Activated B cell treated with CpG ODN at 0.5 μM for 24 hours (primary cell): ENCODE data around the gene SCNN1A. TPM values are rescaled to one million over a fixed set of nuclear protein-coding genes. Genes with fewer than 3 reads are reported as not detected.

Experiments
- ATAC-seq: fragments of 200-7000 bp; cut with Tn5 transposase; one replicate; pipeline ENCODE4 v1.10.0; 2021; ENCODE audit warnings: low read depth, mild to moderate bottlenecking, moderate library complexity
- CTCF ChIA-PET: fragments of 350-600 bp; sonication (Branson Sonifier 250); formaldehyde crosslinking; loops from one replicate; lab custom pipeline; 2021; ENCODE audit warnings: antibody characterized with exemption; lab: Charles Lee
- POLR2A ChIA-PET: fragments of 350-600 bp; sonication (Branson Sonifier 250); formaldehyde crosslinking; loops from one replicate; lab custom pipeline; 2021; ENCODE audit warnings: antibody characterized with exemption; lab: Charles Lee
- DNase-seq: peaks from one replicate; pipeline ENCODE4 v3.0.0; 2022
- H3K27ac Mint-ChIP-seq: one replicate; pipeline ENCODE4 v1.8.0; 2020; ENCODE audit warnings: mixed read lengths
- H3K27me3 Mint-ChIP-seq: one replicate; pipeline ENCODE4 v1.8.0; 2021; ENCODE audit warnings: mixed read lengths
- H3K36me3 Mint-ChIP-seq: one replicate; pipeline ENCODE4 v1.8.0; 2021; ENCODE audit warnings: low read depth, mixed read lengths
- H3K4me1 Mint-ChIP-seq: one replicate; pipeline ENCODE4 v1.8.0; 2021; ENCODE audit warnings: mixed read lengths
- H3K4me3 Mint-ChIP-seq: one replicate; pipeline ENCODE4 v1.8.0; 2020; ENCODE audit warnings: mild to moderate bottlenecking, mixed read lengths
- H3K9me3 Mint-ChIP-seq: one replicate; pipeline ENCODE4 v1.8.0; 2020; ENCODE audit warnings: mixed read lengths
- CTCF ChIP-seq: fragments of 200-600 bp; IDR thresholded peaks from one replicate; pipeline ENCODE4 v1.8.0; 2022; ENCODE audit warnings: antibody characterized with exemption, mild to moderate bottlenecking
- intact Hi-C: fragments of 100-400 bp; cut with micrococcal nuclease; formaldehyde crosslinking; loops from one replicate; pipeline ENCODE4 v1.15.1; 2024
- total RNA-seq: library from RNA; stranded (reverse); gene quantifications from 2 replicates; pipeline ENCODE4 v1.2.3, GENCODE V29; 2022

SCNN1A gene
- total RNA-seq, 1 donor from 2014 or later = not detected

GRCh38 chr12:6302621-6303020, 72.7 kb downstream of the SCNN1A start:
- POLR2A ChIA-PET = no interaction called here
- peaks cover 51% of the 10 kb centered on the region for H3K27me3 Mint-ChIP-seq
- peaks cover 16% of the 10 kb centered on the region for H3K4me1 Mint-ChIP-seq
- no peak for ATAC-seq
- no peak overlapping the region for H3K27ac Mint-ChIP-seq
- no peak overlapping the region for H3K4me3 Mint-ChIP-seq
- CTCF ChIA-PET = interaction anchor here (1.2 kb wide), 1 partner anchor 23 kb away, joined by 3 read pairs; no protein-coding TSS in a partner anchor
- H3K9me3 Mint-ChIP-seq = no peaks in the 10 kb centered on the region
- no peaks in the 10 kb centered on the region for H3K36me3 Mint-ChIP-seq
- TF ChIP-seq CTCF = no peak
- intact Hi-C loops = no loop called here
- DNase-seq = no peak

- Mint-ChIP-seq H3K36me3 (no peaks in the 10 kb centered on the region), H3K27ac (no peak overlapping the region), H3K9me3 (no peaks in the 10 kb centered on the region), H3K27me3 (peaks cover 52% of the 10 kb centered on the region), H3K4me1 (peaks cover 16% of the 10 kb centered on the region), H3K4me3 (no peak overlapping the region)
- ATAC-seq (no peak), DNase-seq (no peak)
- ChIA-PET POLR2A (interaction anchor here (0.7 kb wide), 1 partner anchor 24 kb away, joined by 5 read pairs; no protein-coding TSS in a partner anchor), CTCF (interaction anchor here (1.2 kb wide), 1 partner anchor 23 kb away, joined by 3 read pairs; no protein-coding TSS in a partner anchor)
- intact Hi-C loops = no loop called here
- TF ChIP-seq CTCF = no peak
These were observed 73.6 kb downstream of the SCNN1A start for GRCh38 chr12:6301721-6302120.

GRCh38 chr12:6297170-6297569, 78.2 kb downstream of the SCNN1A start:
- peaks cover 44% of the 10 kb centered on the region for H3K27me3 Mint-ChIP-seq
- no peak overlapping the region for H3K4me3 Mint-ChIP-seq
- no peaks in the 10 kb centered on the region for H3K36me3 Mint-ChIP-seq
- TF ChIP-seq CTCF = no peak
- H3K4me1 Mint-ChIP-seq = peaks cover 16% of the 10 kb centered on the region
- POLR2A ChIA-PET = no interaction called here
- intact Hi-C loops = no loop called here
- DNase-seq (no peak), ATAC-seq (no peak)
- no peak overlapping the region for H3K27ac Mint-ChIP-seq
- no peaks in the 10 kb centered on the region for H3K9me3 Mint-ChIP-seq
- CTCF ChIA-PET = no interaction called here

Other genes starting within 250 kb of the SCNN1A start
- gene CD9, start 175.2 kb downstream of the SCNN1A start, total RNA-seq = 1.6 and 2.5 TPM in 2 replicates
- gene PLEKHG6, start 64.9 kb downstream of the SCNN1A start, total RNA-seq = not detected in 2 replicates
- 0.37 TPM in 1 of 2 replicates, not detected in the other for gene TNFRSF1A, start 33.5 kb downstream of the SCNN1A start, total RNA-seq
- gene LTBR, start 8.6 kb upstream of the SCNN1A start, total RNA-seq = 0.33 TPM in 1 of 2 replicates, not detected in the other
- 39.3 and 43.8 TPM in 2 replicates for gene CD27, start 69.4 kb upstream of the SCNN1A start, total RNA-seq
- gene TAPBPL, start 76.5 kb upstream of the SCNN1A start, total RNA-seq = 52.5 and 64.0 TPM in 2 replicates
- 32.9 and 34.5 TPM in 2 replicates for gene VAMP1, start 95.1 kb upstream of the SCNN1A start, total RNA-seq
- gene MRPL51, start 117.7 kb upstream of the SCNN1A start, total RNA-seq = 130 and 145 TPM in 2 replicates
- 38.4 and 40.9 TPM in 2 replicates for gene NCAPD2, start 118.5 kb upstream of the SCNN1A start, total RNA-seq
- 1,003 and 1,033 TPM in 2 replicates for gene GAPDH, start 159.0 kb upstream of the SCNN1A start, total RNA-seq
- 23.6 and 25.9 TPM in 2 replicates for gene IFFO1, start 180.5 kb upstream of the SCNN1A start, total RNA-seq
- gene NOP2, start 192.7 kb upstream of the SCNN1A start, total RNA-seq = 114 and 121 TPM in 2 replicates
- gene CHD4, start 231.8 kb upstream of the SCNN1A start, total RNA-seq = 342 and 345 TPM in 2 replicates